Measurements from ENCODE around the gene MSANTD1. TPM values are rescaled to one million over a fixed set of nuclear protein-coding genes. Genes with fewer than 3 reads are reported as not detected.

The MSANTD1 gene
- total and polyA plus RNA-seq, 2 of the 8 experiments (the other 6 are each of a cell fraction or from before 2014, with no cell fraction given): 0.23 to 0.45 TPM

- WGBS, 2 experiments (ENCODE audit: extremely low coverage in 1 of 2, insufficient coverage in 1 of 2, insufficient read length in 1 of 2, insufficient replicate concordance in 2 of 2, low coverage in 1 of 2, low lambda C conversion rate in 2 of 2, missing lambda C conversion rate in 1 of 2): 95% methylated on average over 9 of the region's 9 CpGs; no CpG with 5 or more reads in 1 of the 2 experiments
- H3K9ac ChIP-seq (replicated peaks in 1 of 4; ENCODE audit: extremely low read depth in 1 of 4, low read depth in 3 of 4, low read length in 3 of 4): no peak overlapping the region
- no peaks in the 10 kb centered on the region; the same call in 1 of the 2 replicates for H3K23me2 ChIP-seq (ENCODE audit: low read depth, low read length)
- no peak overlapping the region for H3K4me2 ChIP-seq (ENCODE audit: insufficient read depth in 1 of 2, low read depth in 2 of 2, low read length in 2 of 2)
- H2BK12ac ChIP-seq (ENCODE audit: low read depth, low read length): no peak overlapping the region
- H3K4ac ChIP-seq (replicated peaks; ENCODE audit: insufficient read length, low read depth, low read length): peak overlapping the region; percentile 97
- H2BK20ac ChIP-seq (ENCODE audit: low read length): no peak overlapping the region
- peak overlapping the region; percentile 41; the same call in 1 of the 2 replicates for H2AK5ac ChIP-seq (ENCODE audit: low read depth, low read length)
- no peak overlapping the region for H2BK120ac ChIP-seq (replicated peaks; ENCODE audit: low read depth, low read length)
- ChIA-PET POLR2A (ENCODE audit: partially characterized antibody) (no interaction called here), CTCF (ENCODE audit: partially characterized antibody) (no interaction called here)
- H4K91ac ChIP-seq (replicated peaks; ENCODE audit: insufficient read length, low read length): peak overlapping the region; percentile 25
- TF ChIP-seq CREB1 (IDR thresholded peaks at IDR 0.05): no peak
- no peak for TF ChIP-seq JUN (IDR thresholded peaks at IDR 0.05; ENCODE audit: low read depth, low read length)
- no peak for TF ChIP-seq TAF7 (optimal IDR thresholded peaks at IDR 0.05; ENCODE audit: borderline replicate concordance, low read depth, low read length)
- TF ChIP-seq CBX5 (IDR thresholded peaks at IDR 0.05; ENCODE audit: low read depth, low read length): no peak
- TF ChIP-seq SAP30 (IDR thresholded peaks at IDR 0.05; ENCODE audit: insufficient read depth, insufficient replicate concordance, low read length): no peak
- no peak for TF ChIP-seq FOSL1 (IDR thresholded peaks at IDR 0.05; ENCODE audit: insufficient read depth, low read depth, low read length)
- no peak overlapping the region for H3K27ac ChIP-seq (ENCODE audit: low read depth, low read length)
- no peak overlapping the region for H4K5ac ChIP-seq (ENCODE audit: insufficient read length, low read depth, low read length)
- peaks cover 0 to 3% of the 10 kb centered on the region in 2 experiments; a peak in 1 of 4 replicates for H3K9me3 ChIP-seq (ENCODE audit: insufficient read depth in 2 of 2, low read depth in 1 of 2, low read length in 1 of 2)
- peak overlapping the region; percentile 3; the same call in 1 of the 2 replicates for H2BK5ac ChIP-seq (ENCODE audit: low read depth, low read length)
- H3K14ac ChIP-seq (ENCODE audit: insufficient read length): no peak overlapping the region
- FAIRE-seq: no peak
- H3K79me1 ChIP-seq (ENCODE audit: low read depth, low read length): no peaks in the 10 kb centered on the region; the same call in 1 of the 2 replicates
- H3K56ac ChIP-seq (replicated peaks; ENCODE audit: insufficient read length, low read depth, low read length): no peak overlapping the region
- no peaks in the 10 kb centered on the region for H3K4me1 ChIP-seq (replicated peaks in 1 of 4; ENCODE audit: control insufficient read depth in 3 of 4, insufficient read depth in 4 of 4, low read length in 3 of 4)
- no peaks in the 10 kb centered on the region for H3K79me2 ChIP-seq (ENCODE audit: control insufficient read depth in 1 of 2, insufficient read depth in 2 of 2, low read length in 2 of 2)
- H3K4me3 ChIP-seq (ENCODE audit: extremely low read depth in 1 of 4, insufficient read depth in 2 of 4, low read depth in 3 of 4, low read length in 4 of 4): no peak overlapping the region
- H3K18ac ChIP-seq (ENCODE audit: extremely low read depth, low read length): no peak overlapping the region
- H4K8ac ChIP-seq (ENCODE audit: extremely low read depth, insufficient read depth, low read length): no peak overlapping the region
- peaks cover 20 to 24% of the 10 kb centered on the region in 2 experiments for H4K20me1 ChIP-seq (replicated peaks in 1 of 2; ENCODE audit: control insufficient read depth in 1 of 2, insufficient read depth in 2 of 2, low read length in 2 of 2)
- peaks cover 28 to 55% (median 51%) of the 10 kb centered on the region in 4 experiments for H3K36me3 ChIP-seq (ENCODE audit: control insufficient read depth in 2 of 4, insufficient read depth in 4 of 4, low read length in 3 of 4)
- no peak for DNase-seq (ENCODE audit: low read depth in 1 of 2, low spot score in 2 of 2)
- no peak overlapping the region for H2AFZ ChIP-seq (ENCODE audit: low read length)
- no peak overlapping the region for H3K23ac ChIP-seq (ENCODE audit: insufficient read length)
- H3K27me3 ChIP-seq (replicated peaks in 1 of 4; ENCODE audit: control insufficient read depth in 3 of 4, extremely low read depth in 1 of 4, insufficient read depth in 3 of 4, low read length in 3 of 4): peaks cover 0 to 2% (median 0%) of the 10 kb centered on the region in 4 experiments; a peak in 1 of 7 replicates
- no peak overlapping the region for H2BK15ac ChIP-seq (ENCODE audit: low read length)
These were observed 19.6 kb upstream of the MSANTD1 start for GRCh38 chr4:3229328-3229727.

Data from H1 (cell line).